Breast epithelium (tissue), 3 donors: ENCODE measurements around the gene ATRN.

Source experiments
- CTCF ChIP-seq, 3 donors: fragments of 450-650 bp; IDR thresholded peaks; one replicate each; pipeline ENCODE4 v1.5.1; 2016 to 2017; ENCODE audit warnings: antibody characterized with exemption in 3 of 3, mild to moderate bottlenecking in 3 of 3, moderate library complexity in 3 of 3
- POLR2A ChIP-seq: fragments of 450-650 bp; IDR thresholded peaks from one replicate; pipeline ENCODE4 v1.6.1; 2016; ENCODE audit warnings: antibody characterized with exemption, mild to moderate bottlenecking, moderate library complexity

GRCh38 chr20:3631534-3631933, 160.7 kb downstream of the ATRN start:
- no peak for TF ChIP-seq POLR2A
- no peak for TF ChIP-seq CTCF (IDR thresholded peaks at IDR 0.05)
